ENCODE measurements around the gene PRAMEF20.
"Not testable (repeated sequence)": the region's sequence is repeated elsewhere in the genome, so short reads cannot be mapped to it uniquely, and the experiment has no call there.

- not testable (repeated sequence) for TF ChIP-seq ZNF274 (IDR thresholded peaks at IDR 0.05; ENCODE audit: low read depth, low read length); YY1 (IDR thresholded peaks at IDR 0.05; ENCODE audit: insufficient read depth, insufficient read length); SUZ12 (IDR thresholded peaks at IDR 0.05; ENCODE audit: extremely low read depth, insufficient read depth, insufficient read length)
Observed at GRCh38 chr1:13389332-13389731, 20.9 kb upstream of the PRAMEF20 start, which contains the start of gene PRAMEF17.

Data from NT2/D1 (cell line).